GM23248 (cell line): ENCODE data around the gene SLC39A2.

ENCODE experiments used
- EZH2 ChIP-seq: fragments of 200-600 bp; sonication (generic); IDR thresholded peaks from 2 replicates; pipeline ENCODE4 v1.6.1; 2018; ENCODE audit warnings: antibody characterized with exemption, mild to moderate bottlenecking; ENCODE audit not compliant: insufficient read depth, poor library complexity, severe bottlenecking
- EZH2phosphoT487 ChIP-seq: fragments of 200-600 bp; sonication (generic); IDR thresholded peaks from 2 replicates; pipeline ENCODE4 v1.6.1; 2018; ENCODE audit warnings: antibody characterized with exemption, moderate library complexity, mild to moderate bottlenecking, low read depth; ENCODE audit not compliant: insufficient read depth

DNA sequence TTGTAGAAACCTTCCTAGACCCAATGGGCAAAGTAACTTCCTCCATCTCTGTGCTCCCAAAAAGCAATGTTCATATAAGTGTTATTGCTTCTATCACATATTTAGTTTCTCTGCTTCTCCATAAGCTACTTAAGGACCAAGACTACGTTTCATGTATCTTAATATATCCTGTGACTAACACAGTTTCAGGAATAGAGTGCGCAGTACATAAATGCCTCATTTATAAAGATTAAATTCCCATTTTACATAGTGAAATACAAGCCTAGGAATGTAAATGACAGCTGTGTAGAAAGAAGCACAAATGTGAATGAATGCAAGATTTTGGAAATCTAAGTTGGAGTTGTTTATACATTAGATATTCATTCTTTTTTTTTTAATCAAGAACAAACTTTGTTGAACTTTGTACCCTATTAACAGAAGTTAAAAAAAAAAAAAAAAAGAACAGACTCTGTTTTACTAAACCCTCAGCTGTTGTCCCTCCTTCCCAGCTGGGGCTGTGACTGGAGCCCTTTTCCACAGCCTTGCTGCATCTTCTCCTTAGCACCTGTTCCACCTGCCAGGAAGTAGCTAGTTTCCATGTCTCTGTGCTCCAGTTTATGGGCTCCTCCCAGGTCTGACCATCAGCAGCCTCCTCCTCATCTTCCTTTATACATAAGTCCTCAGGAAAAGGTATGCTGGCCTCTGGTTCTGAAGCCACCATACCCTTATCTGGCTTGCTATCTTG, 16.3 kb upstream of the SLC39A2 start:
- no peak for TF ChIP-seq EZH2
- no peak for TF ChIP-seq EZH2phosphoT487
